Keratinocyte (primary cell): ENCODE measurements around the gene MET.

Experiments
- CTCF ChIP-seq, 3 experiments: IDR thresholded peaks in 1 of 3; conservative IDR thresholded peaks in 1 of 3; optimal IDR thresholded peaks in 1 of 3; 2 replicates in 2 of 3; 3 replicates in 1 of 3; pipeline versions ENCODE3 to v1.5.1; 2011; ENCODE audit warnings: low read length in 3 of 3, mild to moderate bottlenecking in 3 of 3, moderate library complexity in 2 of 3, control low read depth in 1 of 3, inconsistent platforms in 1 of 3; ENCODE audit not compliant: insufficient read depth in 2 of 3; ENCODE audit errors: extremely low read depth in 1 of 3
- EZH2 ChIP-seq: IDR thresholded peaks from one replicate; pipeline ENCODE4 v1.6.1; 2012; ENCODE audit warnings: inconsistent platforms, mild to moderate bottlenecking, low read length, moderate library complexity

- TF ChIP-seq CTCF (optimal IDR thresholded peaks at IDR 0.05 in 1 of 3, IDR thresholded peaks at IDR 0.05 in 1 of 3, conservative IDR thresholded peaks at IDR 0.05 in 1 of 3; ENCODE audit: extremely low read depth in 1 of 3, insufficient read depth in 2 of 3, low read length in 3 of 3) = no peak
- TF ChIP-seq EZH2 = no peak
Observed at GRCh38 chr7:116726149-116726548, 54.2 kb downstream of the MET start.
